ENCODE results near the gene COL5A1.
A peak's percentile ranks its signal among the peaks of the same experiment; 100 is the strongest.

COL5A1 gene

DNA sequence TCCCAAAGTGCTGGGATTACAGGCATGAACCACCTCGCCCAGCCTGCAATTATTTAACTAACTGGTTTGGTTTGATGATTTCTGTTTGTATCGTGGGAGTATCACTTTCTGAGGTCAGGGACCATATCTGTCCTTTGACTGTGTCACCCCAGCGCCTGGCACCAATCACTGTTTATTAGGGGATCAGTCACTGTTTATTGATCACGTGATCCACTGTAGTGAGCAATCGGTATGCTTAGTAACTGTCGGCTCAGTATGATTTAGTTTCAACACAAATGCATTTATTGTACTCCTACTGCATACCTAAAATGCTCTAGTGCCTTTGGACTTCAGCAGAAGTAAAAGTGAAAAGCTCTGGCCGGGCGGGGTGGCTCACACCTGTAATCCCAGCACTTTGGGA is 54.8 kb downstream of the COL5A1 start:
- Histone ChIP-seq H3K27me3 (no peaks in the 10 kb centered on the region), H3K27ac (no peak overlapping the region), H3K4me1 (peaks cover 0 to 12% (median 4%) of the 10 kb centered on the region in 4 donors), H3K36me3 (peaks cover 7 to 30% (median 24%) of the 10 kb centered on the region in 3 donors), H3K4me3 (no peak overlapping the region), H3K9me3 (no peaks in the 10 kb centered on the region)
- intact Hi-C loops (cut with DNase I; ENCODE audit: low total_unique reads), result no loop called here
- TF ChIP-seq, protein P1, sequence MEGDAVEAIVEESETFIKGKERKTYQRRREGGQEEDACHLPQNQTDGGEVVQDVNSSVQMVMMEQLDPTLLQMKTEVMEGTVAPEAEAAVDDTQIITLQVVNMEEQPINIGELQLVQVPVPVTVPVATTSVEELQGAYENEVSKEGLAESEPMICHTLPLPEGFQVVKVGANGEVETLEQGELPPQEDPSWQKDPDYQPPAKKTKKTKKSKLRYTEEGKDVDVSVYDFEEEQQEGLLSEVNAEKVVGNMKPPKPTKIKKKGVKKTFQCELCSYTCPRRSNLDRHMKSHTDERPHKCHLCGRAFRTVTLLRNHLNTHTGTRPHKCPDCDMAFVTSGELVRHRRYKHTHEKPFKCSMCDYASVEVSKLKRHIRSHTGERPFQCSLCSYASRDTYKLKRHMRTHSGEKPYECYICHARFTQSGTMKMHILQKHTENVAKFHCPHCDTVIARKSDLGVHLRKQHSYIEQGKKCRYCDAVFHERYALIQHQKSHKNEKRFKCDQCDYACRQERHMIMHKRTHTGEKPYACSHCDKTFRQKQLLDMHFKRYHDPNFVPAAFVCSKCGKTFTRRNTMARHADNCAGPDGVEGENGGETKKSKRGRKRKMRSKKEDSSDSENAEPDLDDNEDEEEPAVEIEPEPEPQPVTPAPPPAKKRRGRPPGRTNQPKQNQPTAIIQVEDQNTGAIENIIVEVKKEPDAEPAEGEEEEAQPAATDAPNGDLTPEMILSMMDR (IDR thresholded peaks at IDR 0.05), result no peak
- peak in 1 of 2 donors; percentile 9 for DNase-seq

DNA sequence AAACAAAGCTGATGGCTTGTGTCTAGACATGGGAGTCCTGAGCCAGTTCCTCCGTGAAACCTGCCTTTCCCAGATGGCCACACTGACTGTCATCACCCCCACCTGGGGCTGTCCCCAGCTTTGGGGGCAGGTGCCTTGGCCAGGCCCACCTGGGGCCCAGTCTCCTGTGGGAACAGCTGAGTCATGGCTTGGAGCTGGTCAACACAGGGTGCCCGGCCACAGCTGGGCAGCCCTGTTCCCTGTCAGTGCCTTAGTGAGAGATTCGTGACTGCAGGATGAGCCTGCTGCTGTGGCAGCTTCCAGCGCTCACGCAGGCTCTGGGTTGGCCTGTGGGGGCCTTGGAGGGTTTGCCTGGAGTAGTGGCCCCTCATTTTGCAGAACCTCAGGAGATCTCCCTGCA is 56.5 kb downstream of the COL5A1 start:
- TF ChIP-seq, protein P1 (IDR thresholded peaks at IDR 0.05), result no peak
- H3K9me3 ChIP-seq, result no peaks in the 10 kb centered on the region
- no peak for DNase-seq
- intact Hi-C loops (cut with DNase I; ENCODE audit: low total_unique reads), result no loop called here
- H3K4me1 ChIP-seq, result peaks cover 0 to 13% (median 6%) of the 10 kb centered on the region in 4 donors
- peak overlapping the region; percentile 16 to 34 for H3K27ac ChIP-seq
- peaks cover 14 to 33% (median 24%) of the 10 kb centered on the region in 3 donors for H3K36me3 ChIP-seq
- no peak overlapping the region for H3K4me3 ChIP-seq
- H3K27me3 ChIP-seq, result no peaks in the 10 kb centered on the region

DNA sequence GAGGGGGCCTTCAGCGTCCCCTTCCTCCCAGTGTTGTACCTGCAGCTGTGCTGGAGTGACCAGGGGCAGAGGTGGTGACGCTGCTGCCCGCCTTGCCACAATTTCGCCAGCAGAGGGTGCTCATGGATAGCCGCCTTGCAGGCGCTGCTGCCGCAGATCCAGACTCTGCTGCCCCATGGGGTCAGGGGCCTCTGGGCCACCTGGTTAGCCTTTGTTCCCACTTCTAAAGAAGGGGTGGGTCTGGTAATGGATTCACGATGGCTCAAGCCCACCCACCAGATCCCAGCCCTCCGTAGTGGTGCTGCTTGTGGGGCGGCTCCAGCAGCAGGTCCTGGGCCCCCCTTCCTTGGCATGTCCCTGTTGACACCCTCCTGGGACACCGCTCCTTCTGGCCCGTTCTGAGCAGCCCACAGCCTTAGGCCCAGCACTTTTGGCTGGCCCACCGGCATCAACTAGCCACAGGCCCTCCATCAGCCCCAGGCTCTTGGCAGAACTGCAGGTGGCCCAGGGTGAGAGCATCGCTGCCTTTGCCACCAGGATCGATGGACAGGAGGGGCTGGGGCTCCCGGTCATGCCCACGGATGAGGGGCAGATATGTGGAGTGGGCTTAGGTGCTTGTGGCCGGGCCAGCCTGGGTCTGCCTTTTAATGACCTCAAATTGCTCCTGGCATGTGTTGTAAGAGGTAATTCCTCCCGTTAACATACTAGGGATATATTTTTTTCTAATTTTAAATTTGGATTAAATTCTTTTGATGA is 57.2 kb downstream of the COL5A1 start:
- H3K27ac ChIP-seq, result peak overlapping the region; percentile 16 to 34
- no peak overlapping the region for H3K4me3 ChIP-seq
- intact Hi-C loops (cut with DNase I; ENCODE audit: low total_unique reads), result no loop called here
- H3K4me1 ChIP-seq, result peaks cover 0 to 16% (median 6%) of the 10 kb centered on the region in 4 donors
- TF ChIP-seq, protein P1 (IDR thresholded peaks at IDR 0.05), result peak; percentile 89 to 97
- H3K36me3 ChIP-seq, result peaks cover 14 to 33% (median 24%) of the 10 kb centered on the region in 3 donors
- no peaks in the 10 kb centered on the region for H3K27me3 ChIP-seq
- DNase-seq, result no peak
- H3K9me3 ChIP-seq, result no peaks in the 10 kb centered on the region

GRCh38 chr9:134699343-134699740 is 57.7 kb downstream of the COL5A1 start:
- intact Hi-C loops (cut with DNase I; ENCODE audit: low total_unique reads), result no loop called here
- Histone ChIP-seq H3K27me3 (no peaks in the 10 kb centered on the region), H3K9me3 (no peaks in the 10 kb centered on the region), H3K27ac (peak overlapping the region in 1 of 2 donors; percentile 16), H3K36me3 (peaks cover 14 to 33% (median 24%) of the 10 kb centered on the region in 3 donors), H3K4me3 (no peak overlapping the region), H3K4me1 (peaks cover 0 to 18% (median 8%) of the 10 kb centered on the region in 4 donors)
- no peak for DNase-seq
- TF ChIP-seq, protein P1 (IDR thresholded peaks at IDR 0.05), result no peak

- intact Hi-C loops (cut with DNase I; ENCODE audit: low total_unique reads), result no loop called here
- TF ChIP-seq, protein P1 (IDR thresholded peaks at IDR 0.05), result no peak
- DNase-seq, result no peak
- H3K27ac ChIP-seq, result no peak overlapping the region
- H3K9me3 ChIP-seq, result no peaks in the 10 kb centered on the region
- peaks cover 0 to 28% (median 11%) of the 10 kb centered on the region in 4 donors for H3K4me1 ChIP-seq
- no peaks in the 10 kb centered on the region for H3K27me3 ChIP-seq
- H3K36me3 ChIP-seq, result peaks cover 14 to 33% (median 24%) of the 10 kb centered on the region in 3 donors
- H3K4me3 ChIP-seq, result no peak overlapping the region
Observed at GRCh38 chr9:134700636-134701350, 59.2 kb downstream of the COL5A1 start.

Data from tibial artery (tissue), 4 donors.